Left lung (tissue), 10 donors: ENCODE results near the gene AK2. TPM values are rescaled to one million over a fixed set of nuclear protein-coding genes. Genes with fewer than 3 reads are reported as not detected.

Source experiments
- ATAC-seq: fragments of 200-7000 bp; cut with Tn5 transposase; one replicate; pipeline ENCODE4 v1.9.1; 2020; ENCODE audit warnings: moderate library complexity
- DNase-seq, 4 donors: peaks; one replicate each; pipeline ENCODE4 v3.0.0-alpha.2; 2013 to 2020
- H3K27ac ChIP-seq, 2 donors: fragments of 200-600 bp; sonication (generic) in 1 of 2; one replicate each; pipeline versions ENCODE4 v1.5.0 to v1.8.0; 2020 to 2021
- H3K27me3 ChIP-seq, 2 donors: fragments of 200-600 bp; sonication (generic) in 1 of 2; one replicate each; pipeline versions ENCODE4 v1.5.0 to v1.8.0; 2020 to 2021
- H3K36me3 ChIP-seq, 2 donors: fragments of 200-600 bp; sonication (generic) in 1 of 2; one replicate each; pipeline versions ENCODE4 v1.5.0 to v1.8.0; 2020 to 2021
- H3K4me1 ChIP-seq, 2 donors: fragments of 200-600 bp; one replicate each; pipeline ENCODE4 v1.8.0; 2021
- H3K4me3 ChIP-seq, 2 donors: fragments of 200-600 bp; sonication (generic) in 1 of 2; one replicate each; pipeline versions ENCODE4 v1.5.0 to v1.8.0; 2020 to 2021; ENCODE audit warnings: mild to moderate bottlenecking in 1 of 2
- H3K9me3 ChIP-seq, 2 donors: fragments of 200-600 bp; sonication (generic) in 1 of 2; one replicate each; pipeline versions ENCODE4 v1.5.0 to v1.8.0; 2020 to 2021
- intact Hi-C, 2 donors: fragments of 100-400 bp; cut with DNase I; formaldehyde crosslinking; loops; one replicate each; pipeline versions ENCODE4 v1.11.2 to v1.14.2; 2022
- polyA plus RNA-seq, 6 donors: library from polyadenylated mRNA; unstranded; fragments of 120-200 nt; gene quantifications; one replicate each; pipeline ENCODE4 v1.2.1, GENCODE V29; 2013; ENCODE audit not compliant: insufficient read length in 6 of 6
- total RNA-seq, 2 donors: library from RNA; stranded (reverse); fragmentation: NEBNext Ultra II Directional; extraction: Animal tissue kit (Norgen Biotek cat#: 25700); gene quantifications; one replicate each; pipeline ENCODE4 v1.2.1, GENCODE V29; 2021
- TF ChIP-seq, protein P1 (sequence below), 2 donors: fragments of 200-600 bp; sonication (generic) in 1 of 2; IDR thresholded peaks; one replicate each; pipeline versions ENCODE4 v1.5.0 to v1.8.0; 2021; ENCODE audit warnings: antibody characterized with exemption in 2 of 2
- donor health status: DM: no; HTN: yes; CAD: no.
- donor health status: DM: no; HTN: no; CAD: no.

AK2 gene
- total and polyA plus RNA-seq, 8 donors, result 119 to 188 (median 165) TPM

DNA sequence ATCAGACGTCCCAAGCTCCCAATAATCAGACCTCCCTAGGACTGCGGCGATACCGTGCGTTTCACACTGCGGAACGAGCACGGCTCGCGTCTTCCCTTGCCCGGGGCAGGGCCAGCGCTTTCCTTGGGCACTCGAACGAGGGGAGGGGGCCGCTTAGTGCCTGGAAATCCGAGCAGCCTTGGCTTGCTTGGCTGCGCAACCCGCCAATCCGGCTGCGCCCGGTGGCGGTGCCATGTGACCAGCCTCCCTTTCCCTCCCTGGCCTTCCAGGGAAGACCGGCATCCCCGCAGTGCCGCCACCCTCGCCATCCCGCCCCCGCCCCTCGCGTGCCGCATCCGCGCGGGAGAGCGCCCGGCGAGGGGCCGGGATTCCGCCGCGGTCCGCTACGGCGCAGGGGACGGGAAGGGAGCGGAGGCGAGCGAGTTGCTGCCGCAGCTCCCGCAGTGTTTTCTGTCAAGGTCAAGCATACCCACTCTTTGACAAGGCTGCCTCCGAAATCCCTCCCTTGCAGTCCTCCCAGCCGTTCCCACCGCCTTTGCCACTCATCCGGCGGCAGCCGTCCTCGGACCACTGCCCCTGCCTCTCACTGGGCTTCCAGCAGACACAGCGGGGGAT lies 63.8 kb downstream of the AK2 start:
- no peaks in the 10 kb centered on the region for H3K36me3 ChIP-seq
- H3K4me1 ChIP-seq, result peaks cover 0 to 26% of the 10 kb centered on the region in 2 donors
- H3K9me3 ChIP-seq, result no peaks in the 10 kb centered on the region
- intact Hi-C loops, result no loop called here
- peaks cover 0 to 14% of the 10 kb centered on the region in 2 donors for H3K27me3 ChIP-seq
- ATAC-seq (peak; percentile 97), DNase-seq (peak in 3 of 4 donors; percentile 81 to 90 (median 86))
- TF ChIP-seq, protein P1, sequence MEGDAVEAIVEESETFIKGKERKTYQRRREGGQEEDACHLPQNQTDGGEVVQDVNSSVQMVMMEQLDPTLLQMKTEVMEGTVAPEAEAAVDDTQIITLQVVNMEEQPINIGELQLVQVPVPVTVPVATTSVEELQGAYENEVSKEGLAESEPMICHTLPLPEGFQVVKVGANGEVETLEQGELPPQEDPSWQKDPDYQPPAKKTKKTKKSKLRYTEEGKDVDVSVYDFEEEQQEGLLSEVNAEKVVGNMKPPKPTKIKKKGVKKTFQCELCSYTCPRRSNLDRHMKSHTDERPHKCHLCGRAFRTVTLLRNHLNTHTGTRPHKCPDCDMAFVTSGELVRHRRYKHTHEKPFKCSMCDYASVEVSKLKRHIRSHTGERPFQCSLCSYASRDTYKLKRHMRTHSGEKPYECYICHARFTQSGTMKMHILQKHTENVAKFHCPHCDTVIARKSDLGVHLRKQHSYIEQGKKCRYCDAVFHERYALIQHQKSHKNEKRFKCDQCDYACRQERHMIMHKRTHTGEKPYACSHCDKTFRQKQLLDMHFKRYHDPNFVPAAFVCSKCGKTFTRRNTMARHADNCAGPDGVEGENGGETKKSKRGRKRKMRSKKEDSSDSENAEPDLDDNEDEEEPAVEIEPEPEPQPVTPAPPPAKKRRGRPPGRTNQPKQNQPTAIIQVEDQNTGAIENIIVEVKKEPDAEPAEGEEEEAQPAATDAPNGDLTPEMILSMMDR (IDR thresholded peaks at IDR 0.05), result no peak
- H3K4me3 ChIP-seq, result peak overlapping the region; percentile 42 to 45
- H3K27ac ChIP-seq, result peak overlapping the region; percentile 63 to 77

DNA sequence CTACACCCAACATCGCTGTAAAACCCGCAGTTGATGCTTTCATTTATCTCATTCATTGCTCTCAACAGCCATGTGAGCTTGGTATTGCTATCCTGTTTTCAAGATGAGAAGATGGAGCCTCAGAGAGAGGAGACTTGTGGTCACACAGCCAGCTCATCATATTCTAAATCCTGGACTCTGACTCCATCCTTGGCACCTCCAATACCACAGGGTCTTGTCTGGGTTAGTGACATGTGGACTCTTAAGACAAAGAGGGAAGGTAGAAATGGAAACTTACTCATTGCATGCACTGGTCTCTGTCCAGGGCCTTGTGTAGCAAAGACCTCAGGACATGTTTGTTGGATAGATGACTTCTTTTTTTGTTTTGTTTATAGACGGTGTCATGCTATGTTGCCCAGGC lies 65.1 kb downstream of the AK2 start:
- no peaks in the 10 kb centered on the region for H3K9me3 ChIP-seq
- H3K4me1 ChIP-seq, result peaks cover 0 to 20% of the 10 kb centered on the region in 2 donors
- no peak overlapping the region for H3K27ac ChIP-seq
- H3K36me3 ChIP-seq, result no peaks in the 10 kb centered on the region
- TF ChIP-seq, protein P1 (IDR thresholded peaks at IDR 0.05), result no peak
- H3K4me3 ChIP-seq, result no peak overlapping the region
- intact Hi-C loops, result no loop called here
- H3K27me3 ChIP-seq, result peaks cover 0 to 14% of the 10 kb centered on the region in 2 donors
- no peak for ATAC-seq
- DNase-seq, result no peak

DNA sequence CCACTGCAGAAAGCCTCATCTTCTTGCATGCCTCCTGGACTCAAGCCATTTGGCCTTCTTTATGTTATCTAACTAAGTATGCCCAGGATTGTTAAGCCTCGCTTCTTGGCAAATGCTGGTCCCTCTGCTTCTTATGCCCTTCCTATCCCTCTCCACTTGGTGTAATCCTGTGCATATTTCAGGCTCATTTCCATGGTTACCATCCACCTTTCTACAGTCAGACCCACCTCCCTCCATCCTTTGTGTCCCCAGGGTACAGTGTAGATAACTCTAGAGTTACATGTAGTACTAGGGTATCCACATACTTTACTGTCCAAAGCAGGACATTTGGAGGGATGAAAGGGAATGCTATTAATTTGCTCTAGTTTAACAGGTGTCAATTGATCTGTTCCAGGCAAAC lies 65.5 kb downstream of the AK2 start:
- TF ChIP-seq, protein P1 (IDR thresholded peaks at IDR 0.05), result no peak
- Histone ChIP-seq H3K4me3 (no peak overlapping the region), H3K9me3 (no peaks in the 10 kb centered on the region), H3K36me3 (no peaks in the 10 kb centered on the region), H3K27me3 (peaks cover 0 to 14% of the 10 kb centered on the region in 2 donors), H3K4me1 (peaks cover 0 to 20% of the 10 kb centered on the region in 2 donors), H3K27ac (no peak overlapping the region)
- DNase-seq (no peak), ATAC-seq (no peak)
- intact Hi-C loops, result no loop called here

DNA sequence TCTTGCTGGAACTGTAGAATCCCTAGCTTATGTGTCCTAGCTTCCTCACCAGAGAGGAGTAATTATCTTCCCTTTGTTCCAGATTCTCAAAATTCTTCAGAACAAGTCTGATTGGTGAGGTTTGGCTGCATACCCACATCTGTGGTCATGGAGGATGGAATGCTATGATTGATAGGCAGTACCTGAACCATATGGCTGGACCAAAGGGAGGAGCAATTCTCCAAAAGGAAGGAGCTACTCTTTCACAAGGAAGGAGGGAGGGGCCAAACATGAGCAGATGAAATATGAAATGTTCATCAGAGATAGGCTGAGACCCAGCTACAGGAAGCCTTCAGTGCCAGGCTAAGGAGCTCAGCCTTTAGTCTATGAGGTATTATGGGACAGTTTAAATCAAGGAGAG lies 67.1 kb downstream of the AK2 start:
- TF ChIP-seq, protein P1 (IDR thresholded peaks at IDR 0.05), result no peak
- ATAC-seq (no peak), DNase-seq (no peak)
- peaks cover 0 to 27% of the 10 kb centered on the region in 2 donors for H3K4me1 ChIP-seq
- H3K9me3 ChIP-seq, result no peaks in the 10 kb centered on the region
- no peaks in the 10 kb centered on the region for H3K36me3 ChIP-seq
- no peak overlapping the region for H3K27ac ChIP-seq
- intact Hi-C loops, result no loop called here
- H3K4me3 ChIP-seq, result no peak overlapping the region
- peaks cover 0 to 14% of the 10 kb centered on the region in 2 donors for H3K27me3 ChIP-seq

DNA sequence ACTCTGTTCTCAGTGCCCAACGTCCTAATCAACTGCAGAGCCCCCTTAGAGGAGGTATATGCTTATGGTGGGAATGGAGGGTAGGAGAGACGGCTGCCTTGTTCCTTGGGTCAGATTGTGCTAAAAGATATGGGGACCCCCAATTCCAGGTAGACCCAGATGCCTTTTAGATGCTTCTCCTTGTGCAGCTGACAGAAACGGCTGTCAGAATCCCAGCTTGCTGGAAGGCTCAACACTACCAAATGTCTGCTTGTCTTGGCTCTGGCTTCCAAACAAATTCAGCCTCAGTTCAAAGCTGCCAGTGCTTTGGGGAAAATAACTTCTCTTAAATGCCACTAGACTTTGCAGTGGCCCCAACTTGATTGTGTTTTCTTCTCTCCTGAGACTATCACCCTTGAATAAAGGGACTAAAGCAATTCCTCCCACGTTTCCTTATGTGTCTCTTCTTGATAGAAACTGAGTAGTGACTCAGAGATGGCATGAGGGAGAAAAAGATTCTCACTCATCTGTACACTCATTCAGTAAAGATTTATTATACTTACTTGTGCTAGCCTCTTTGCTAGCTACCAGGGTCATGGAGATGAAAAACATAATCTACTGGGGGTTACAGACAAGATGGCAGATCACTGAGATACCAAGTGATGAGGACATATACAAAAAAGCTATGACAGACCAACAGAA lies 68.7 kb downstream of the AK2 start:
- no peak overlapping the region for H3K4me3 ChIP-seq
- peaks cover 0 to 10% of the 10 kb centered on the region in 2 donors for H3K27me3 ChIP-seq
- no peak for DNase-seq
- H3K27ac ChIP-seq, result no peak overlapping the region
- no peaks in the 10 kb centered on the region for H3K36me3 ChIP-seq
- TF ChIP-seq, protein P1 (IDR thresholded peaks at IDR 0.05), result no peak
- ATAC-seq, result no peak
- intact Hi-C loops, result no loop called here
- no peaks in the 10 kb centered on the region for H3K9me3 ChIP-seq
- H3K4me1 ChIP-seq, result peaks cover 0 to 25% of the 10 kb centered on the region in 2 donors
